T-helper 17 cell (primary cell): Measurements from ENCODE around the gene SHKBP1. TPM values are rescaled to one million over a fixed set of nuclear protein-coding genes. Genes with fewer than 3 reads are reported as not detected.
"Not testable (repeated sequence)": the region's sequence is repeated elsewhere in the genome, so short reads cannot be mapped to it uniquely, and the experiment has no call there.

Experiments
- ATAC-seq: fragments of 150-1000 bp; cut with Tn5 transposase; 2 replicates; pipeline ENCODE4 v1.10.0; 2021; ENCODE audit warnings: mild to moderate bottlenecking, moderate library complexity
- DNase-seq, 3 donors: peaks; one replicate each; pipeline versions ENCODE4 v3.0.0 to v3.0.0-alpha.2; 2020 to 2021
- H3K9me3 ChIP-seq: one replicate; pipeline ENCODE4 v1.7.0; 2013; ENCODE audit warnings: low read length, mild to moderate bottlenecking; ENCODE audit not compliant: control insufficient read depth, poor library complexity, severe bottlenecking
- H3K27ac Mint-ChIP-seq: one replicate; pipeline ENCODE4 v1.8.0; 2022; ENCODE audit warnings: mild to moderate bottlenecking, moderate library complexity, mixed read lengths
- H3K27me3 Mint-ChIP-seq: one replicate; pipeline ENCODE4 v1.8.0; 2022; ENCODE audit warnings: mixed read lengths
- H3K36me3 Mint-ChIP-seq: one replicate; pipeline ENCODE4 v1.8.0; 2022; ENCODE audit warnings: low read depth, mixed read lengths
- H3K4me1 Mint-ChIP-seq: one replicate; pipeline ENCODE4 v1.8.0; 2022; ENCODE audit warnings: mild to moderate bottlenecking, mixed read lengths
- H3K4me3 Mint-ChIP-seq: one replicate; pipeline ENCODE4 v1.8.0; 2022; ENCODE audit warnings: mild to moderate bottlenecking, moderate library complexity, mixed read lengths
- total RNA-seq, 4 donors: library from RNA in 2 of 4; stranded (reverse) in 2 of 4; gene quantifications; one replicate each; pipeline ENCODE4 v1.2.3 and lab custom pipeline; 2022 to 2026

Gene SHKBP1
- total RNA-seq, 2 donors from 2014 or later = 124 to 141 TPM

GRCh38 chr19:40623403-40624251 lies 47.0 kb downstream of the SHKBP1 start:
- DNase-seq = no peak
- Mint-ChIP-seq H3K27ac (no peak overlapping the region), H3K36me3 (peaks cover 15% of the 10 kb centered on the region), H3K27me3 (no peaks in the 10 kb centered on the region), H3K4me1 (peaks cover 15% of the 10 kb centered on the region), H3K4me3 (no peak overlapping the region)
- no peaks in the 10 kb centered on the region for H3K9me3 ChIP-seq
- ATAC-seq = no peak

GRCh38 chr19:40624369-40625153 lies 47.9 kb downstream of the SHKBP1 start:
- H3K36me3 Mint-ChIP-seq = peaks cover 15% of the 10 kb centered on the region
- H3K9me3 ChIP-seq, H3K27me3 Mint-ChIP-seq, H3K4me3 Mint-ChIP-seq, ATAC-seq, DNase-seq: not testable (repeated sequence)
- H3K27ac Mint-ChIP-seq = peak overlapping the region; percentile 59
- peaks cover 15% of the 10 kb centered on the region for H3K4me1 Mint-ChIP-seq

- ATAC-seq (no peak), DNase-seq (no peak)
- peaks cover 14% of the 10 kb centered on the region for H3K36me3 Mint-ChIP-seq
- no peaks in the 10 kb centered on the region for H3K9me3 ChIP-seq
- H3K4me3 Mint-ChIP-seq = peak overlapping the region; percentile 25
- H3K27ac Mint-ChIP-seq = peak overlapping the region; percentile 59
- H3K27me3 Mint-ChIP-seq = no peaks in the 10 kb centered on the region
- peaks cover 18% of the 10 kb centered on the region for H3K4me1 Mint-ChIP-seq
Measured at GRCh38 chr19:40625406-40626120, 48.9 kb downstream of the SHKBP1 start.

- no peaks in the 10 kb centered on the region for H3K9me3 ChIP-seq
- no peaks in the 10 kb centered on the region for H3K27me3 Mint-ChIP-seq
- DNase-seq (no peak), ATAC-seq (no peak)
- peaks cover 17% of the 10 kb centered on the region for H3K4me1 Mint-ChIP-seq
- H3K27ac Mint-ChIP-seq = no peak overlapping the region
- H3K4me3 Mint-ChIP-seq = no peak overlapping the region
- H3K36me3 Mint-ChIP-seq = peaks cover 14% of the 10 kb centered on the region
Measured at GRCh38 chr19:40626918-40627317, 50.2 kb downstream of the SHKBP1 start.

GRCh38 chr19:40627486-40628279 lies 51.0 kb downstream of the SHKBP1 start:
- ATAC-seq (no peak), DNase-seq (no peak)
- H3K27ac Mint-ChIP-seq = peak overlapping the region; percentile 45
- no peaks in the 10 kb centered on the region for H3K27me3 Mint-ChIP-seq
- H3K9me3 ChIP-seq = no peaks in the 10 kb centered on the region
- no peak overlapping the region for H3K4me3 Mint-ChIP-seq
- H3K36me3 Mint-ChIP-seq = peaks cover 14% of the 10 kb centered on the region
- H3K4me1 Mint-ChIP-seq = peaks cover 16% of the 10 kb centered on the region

GRCh38 chr19:40629346-40629745 lies 52.7 kb downstream of the SHKBP1 start:
- no peak for DNase-seq
- Mint-ChIP-seq H3K4me1 (peaks cover 19% of the 10 kb centered on the region), H3K36me3 (peaks cover 12% of the 10 kb centered on the region), H3K27ac (no peak overlapping the region), H3K27me3 (peaks cover under 1% of the 10 kb centered on the region), H3K4me3 (no peak overlapping the region)
- no peaks in the 10 kb centered on the region for H3K9me3 ChIP-seq
- no peak for ATAC-seq

- peaks cover 18% of the 10 kb centered on the region for H3K4me1 Mint-ChIP-seq
- ATAC-seq (no peak), DNase-seq (no peak)
- peaks cover 4% of the 10 kb centered on the region for H3K27me3 Mint-ChIP-seq
- H3K36me3 Mint-ChIP-seq = peaks cover 6% of the 10 kb centered on the region
- H3K9me3 ChIP-seq = no peaks in the 10 kb centered on the region
- H3K4me3 Mint-ChIP-seq = no peak overlapping the region
- H3K27ac Mint-ChIP-seq = no peak overlapping the region
Measured at GRCh38 chr19:40630571-40631160, 54.0 kb downstream of the SHKBP1 start.

- no peak for ATAC-seq
- no peak overlapping the region for H3K27ac Mint-ChIP-seq
- peaks cover 14% of the 10 kb centered on the region for H3K4me1 Mint-ChIP-seq
Measured at GRCh38 chr19:40632311-40633036, 55.8 kb downstream of the SHKBP1 start.

GRCh38 chr19:40633207-40633606 lies 56.5 kb downstream of the SHKBP1 start:
- no peak for ATAC-seq
- no peak overlapping the region for H3K4me3 Mint-ChIP-seq
- no peaks in the 10 kb centered on the region for H3K9me3 ChIP-seq
- no peak overlapping the region for H3K27ac Mint-ChIP-seq
- H3K27me3 Mint-ChIP-seq = peaks cover 4% of the 10 kb centered on the region
- peaks cover 4% of the 10 kb centered on the region for H3K36me3 Mint-ChIP-seq
- H3K4me1 Mint-ChIP-seq = peaks cover 14% of the 10 kb centered on the region
- DNase-seq = no peak

More at GRCh38 chr19:40632311-40633036, 55.8 kb downstream of the SHKBP1 start:
- Mint-ChIP-seq H3K27me3 (peaks cover 4% of the 10 kb centered on the region), H3K4me3 (no peak overlapping the region), H3K36me3 (peaks cover 4% of the 10 kb centered on the region)
- no peaks in the 10 kb centered on the region for H3K9me3 ChIP-seq
- DNase-seq = no peak

- no peak overlapping the region for H3K4me3 Mint-ChIP-seq
- no peaks in the 10 kb centered on the region for H3K36me3 Mint-ChIP-seq
- peaks cover 10% of the 10 kb centered on the region for H3K4me1 Mint-ChIP-seq
- H3K27me3 Mint-ChIP-seq = peaks cover 11% of the 10 kb centered on the region
- no peaks in the 10 kb centered on the region for H3K9me3 ChIP-seq
- H3K27ac Mint-ChIP-seq = no peak overlapping the region
- ATAC-seq = no peak
- no peak for DNase-seq
Measured at GRCh38 chr19:40638327-40638726, 61.7 kb downstream of the SHKBP1 start.

- Mint-ChIP-seq H3K36me3 (no peaks in the 10 kb centered on the region), H3K4me3 (no peak overlapping the region), H3K4me1 (peaks cover under 1% of the 10 kb centered on the region), H3K27ac (no peak overlapping the region), H3K27me3 (peaks cover 7% of the 10 kb centered on the region)
- no peaks in the 10 kb centered on the region for H3K9me3 ChIP-seq
- ATAC-seq (no peak), DNase-seq (no peak)
Measured at GRCh38 chr19:40639638-40639982, 62.9 kb downstream of the SHKBP1 start.

GRCh38 chr19:40640744-40641143 lies 64.1 kb downstream of the SHKBP1 start:
- DNase-seq (no peak), ATAC-seq (no peak)
- H3K27me3 Mint-ChIP-seq = peaks cover 8% of the 10 kb centered on the region
- no peak overlapping the region for H3K4me3 Mint-ChIP-seq
- H3K27ac Mint-ChIP-seq = no peak overlapping the region
- no peaks in the 10 kb centered on the region for H3K9me3 ChIP-seq
- no peaks in the 10 kb centered on the region for H3K4me1 Mint-ChIP-seq
- H3K36me3 Mint-ChIP-seq = no peaks in the 10 kb centered on the region
